HG02623 (cell line): ENCODE results near the gene KLHL29.

ENCODE experiments used
- ATAC-seq: cut with Tn5 transposase; IDR thresholded peaks from one replicate; pipeline ENCODE4 v1.9.1; 2021; ENCODE audit warnings: moderate library complexity; ENCODE audit not compliant: unreplicated experiment

Gene KLHL29

DNA sequence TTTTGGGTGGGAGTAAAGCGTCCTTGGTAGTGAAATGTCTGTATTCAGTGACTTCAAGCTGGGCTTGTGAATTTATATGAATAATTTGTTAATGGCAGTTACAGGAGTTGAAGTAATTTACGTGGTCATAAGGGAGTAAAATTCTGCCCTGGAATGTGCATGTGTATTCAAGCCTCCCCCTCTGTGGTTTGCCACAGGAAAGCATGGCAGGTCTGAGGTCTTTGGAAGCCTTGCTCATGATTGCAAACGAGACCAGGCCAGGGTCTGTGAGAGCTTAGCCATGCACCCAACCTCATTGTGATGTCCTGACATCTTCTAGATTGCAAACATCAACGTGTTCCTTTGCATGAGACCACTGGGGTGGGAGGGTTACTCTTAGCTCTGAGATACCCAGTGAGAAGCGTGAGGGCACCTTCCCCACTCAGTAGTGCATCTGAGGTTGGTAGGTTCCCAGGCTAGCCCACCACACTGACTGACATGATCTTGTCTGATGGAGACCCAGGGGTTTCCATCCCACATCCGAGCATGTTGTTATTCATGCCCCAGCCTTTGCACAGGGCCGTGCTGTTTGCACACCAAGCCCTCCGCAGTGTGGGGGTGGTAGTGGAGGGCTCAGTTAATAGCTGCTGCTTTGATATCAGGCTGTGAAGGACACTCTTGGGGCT is 216.5 kb downstream of the KLHL29 start:
- no peak for ATAC-seq

GRCh38 chr2:23602116-23602515 is 217.1 kb downstream of the KLHL29 start:
- no peak for ATAC-seq

- ATAC-seq = no peak
Observed at GRCh38 chr2:23603156-23603555, 218.2 kb downstream of the KLHL29 start.

- ATAC-seq = no peak
Observed at GRCh38 chr2:23603581-23603980, 218.6 kb downstream of the KLHL29 start.

- ATAC-seq = no peak
Observed at GRCh38 chr2:23604731-23605130, 219.8 kb downstream of the KLHL29 start.

DNA sequence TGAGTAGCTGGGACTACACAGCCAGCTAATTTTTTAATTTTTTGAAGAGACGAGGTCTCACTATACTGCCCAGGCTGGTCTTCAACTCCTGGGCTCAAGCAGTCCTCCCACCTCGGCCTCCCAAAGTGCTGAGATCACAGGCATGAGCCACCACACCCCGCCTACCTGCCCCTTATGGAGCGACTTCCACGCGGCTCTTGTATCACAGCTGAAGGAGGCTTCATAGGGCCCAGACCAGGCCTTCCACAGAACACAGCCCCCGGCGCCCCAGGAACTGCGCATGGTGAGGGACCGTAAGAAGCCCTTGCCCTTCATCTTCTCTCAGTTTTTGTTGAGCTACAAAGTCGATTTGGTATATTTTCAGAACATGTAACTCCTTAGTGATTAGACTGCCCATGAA is 220.3 kb downstream of the KLHL29 start:
- ATAC-seq = no peak

- ATAC-seq = no peak
Observed at GRCh38 chr2:23606196-23606595, 221.2 kb downstream of the KLHL29 start.

DNA sequence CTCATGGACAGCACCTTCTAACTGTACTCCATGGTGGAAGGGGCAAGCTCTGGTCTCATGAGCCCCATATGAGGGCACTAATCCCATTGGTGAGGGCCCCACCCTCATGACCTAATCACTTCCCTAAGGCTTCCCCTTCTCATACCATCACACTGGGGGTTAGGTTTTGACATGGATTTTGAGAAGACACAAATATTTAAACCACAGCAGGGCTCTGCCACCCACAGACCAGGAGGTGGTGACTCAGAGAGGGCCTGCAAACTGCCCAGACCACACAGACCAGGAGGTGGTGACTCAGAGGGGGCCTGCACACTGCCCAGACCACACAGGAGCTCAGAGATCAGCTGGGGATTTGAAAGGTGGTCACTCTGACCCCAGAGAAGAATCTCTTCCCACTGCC is 222.0 kb downstream of the KLHL29 start:
- ATAC-seq = no peak

- no peak for ATAC-seq
Observed at GRCh38 chr2:23607925-23608324, 222.9 kb downstream of the KLHL29 start.

DNA sequence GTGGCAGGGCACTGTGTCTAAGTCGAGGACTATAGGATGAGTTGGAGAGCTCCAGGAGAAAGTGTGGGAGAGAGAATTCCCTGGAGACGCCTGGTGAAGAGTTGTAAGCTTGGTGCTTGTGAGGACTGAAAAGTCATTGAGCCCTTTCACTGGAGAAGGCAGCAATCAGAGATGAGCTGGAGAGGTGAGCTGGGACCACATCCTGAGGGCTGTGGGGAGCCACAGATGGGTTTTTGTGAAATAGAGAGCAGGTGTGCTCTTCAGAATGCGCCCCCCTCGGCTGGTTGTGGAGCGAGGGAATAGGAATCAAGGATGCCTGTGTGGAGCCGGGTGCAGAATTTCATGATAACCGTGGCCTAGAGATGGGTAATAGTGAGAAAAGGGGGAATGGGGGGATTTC is 224.3 kb downstream of the KLHL29 start:
- no peak for ATAC-seq

- no peak for ATAC-seq
Observed at GRCh38 chr2:23611839-23612238, 226.9 kb downstream of the KLHL29 start.

DNA sequence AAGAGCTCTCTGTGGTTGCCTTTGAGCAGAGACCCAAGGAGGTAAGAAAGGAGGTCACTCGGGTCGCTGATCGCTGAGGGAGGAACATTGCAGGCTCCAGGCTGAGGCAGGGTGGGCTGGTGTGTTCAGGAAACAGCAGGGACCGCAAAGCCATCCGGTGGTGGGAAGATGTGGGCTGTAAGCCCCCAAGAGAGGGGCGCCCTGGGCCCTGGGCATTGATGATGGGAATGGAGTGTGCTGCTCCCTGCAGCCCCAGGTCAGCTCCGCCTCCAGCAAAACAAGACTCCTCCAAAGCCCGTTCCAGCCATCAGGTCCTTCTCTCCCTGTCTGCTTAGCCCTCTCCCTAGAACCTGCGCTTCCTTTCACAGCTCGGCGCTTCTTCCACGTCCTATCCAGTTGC is 229.7 kb downstream of the KLHL29 start:
- no peak for ATAC-seq

DNA sequence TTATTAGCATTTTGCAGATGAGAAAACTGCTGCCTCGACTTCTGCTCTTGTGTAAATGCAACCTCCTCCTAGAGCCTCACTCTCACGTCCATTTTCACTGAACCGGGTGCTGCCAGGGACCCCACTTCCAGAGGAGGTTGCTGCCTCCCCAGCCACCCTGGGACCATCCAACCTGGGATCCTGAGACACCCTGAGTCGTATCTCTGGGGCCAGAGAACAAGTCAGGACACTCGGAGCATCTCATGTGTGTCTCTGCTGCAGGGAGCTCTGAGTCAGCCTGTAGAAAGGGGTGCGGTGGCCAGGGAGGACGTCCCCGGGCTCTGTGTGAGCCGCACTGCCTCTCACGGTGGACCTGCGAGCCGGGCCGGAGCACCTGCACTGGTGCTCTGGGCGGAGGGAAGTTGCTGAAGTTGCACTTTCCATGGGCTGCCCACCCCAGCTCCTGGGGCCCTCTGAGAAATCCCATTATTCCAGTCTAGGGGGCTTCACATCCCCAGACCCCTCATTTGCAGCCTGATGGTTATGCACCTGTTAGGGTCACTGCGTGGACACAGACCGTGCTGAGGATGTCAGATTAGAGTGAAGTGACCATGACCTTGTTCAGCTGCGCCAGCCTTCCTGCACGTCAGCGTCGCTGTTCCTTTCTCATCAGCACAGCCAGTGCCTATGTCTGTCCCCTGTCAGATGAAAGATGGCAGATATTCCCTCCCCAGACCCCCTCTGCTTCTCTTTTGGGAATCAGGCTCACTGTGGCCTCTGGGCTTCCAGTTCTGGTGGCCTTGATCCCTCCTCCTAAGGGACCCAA is 230.4 kb downstream of the KLHL29 start:
- no peak for ATAC-seq

DNA sequence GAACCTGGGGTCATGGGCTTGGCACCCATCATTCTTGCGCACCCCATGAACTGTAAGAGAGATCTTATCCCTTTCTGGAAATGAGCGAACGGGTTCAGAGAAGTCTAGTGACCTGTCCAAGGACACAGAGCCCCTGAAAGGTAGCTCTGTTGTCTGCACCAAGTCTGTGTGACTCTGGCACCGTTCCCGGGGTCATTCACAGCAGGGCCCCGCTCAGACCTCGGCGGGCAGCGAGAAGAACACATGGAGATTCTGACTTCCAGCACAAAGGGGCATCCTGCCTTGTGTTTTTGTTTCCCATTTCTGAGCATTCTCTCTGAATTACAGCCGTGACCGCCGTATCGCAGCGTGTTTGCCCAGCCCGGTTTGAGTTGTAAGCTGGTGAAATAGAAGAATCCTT is 231.7 kb downstream of the KLHL29 start:
- ATAC-seq = no peak

DNA sequence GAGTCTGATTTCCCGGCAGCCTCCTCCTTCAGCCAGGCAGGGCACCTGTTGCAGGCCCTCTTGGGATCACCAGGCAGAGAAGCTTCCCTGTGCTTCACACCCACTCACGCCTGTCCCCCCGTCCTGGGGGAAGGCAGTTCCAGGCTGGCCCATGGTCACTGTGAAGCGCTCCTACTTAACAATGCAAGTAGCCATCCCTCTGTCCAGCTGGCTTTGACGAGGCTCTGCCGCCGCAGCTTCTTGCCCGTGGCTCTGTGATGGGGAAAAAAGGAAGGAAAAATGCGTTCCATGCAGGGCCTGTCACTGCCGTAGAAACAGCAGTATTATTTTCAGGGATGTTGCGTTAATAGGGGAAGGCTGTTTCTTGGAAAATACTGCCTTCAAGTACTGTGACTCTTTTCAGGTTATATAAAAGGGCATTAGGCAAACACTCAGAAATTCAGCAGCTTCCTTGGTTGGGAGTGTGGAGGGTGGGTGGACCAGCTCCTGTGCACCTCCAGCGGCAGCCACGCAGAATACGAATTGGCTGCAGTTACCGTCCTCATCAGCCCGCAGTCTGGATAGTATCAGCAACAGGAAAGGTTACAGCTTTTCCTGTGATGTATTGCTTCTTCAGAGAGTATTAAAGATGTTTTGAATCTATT is 232.3 kb downstream of the KLHL29 start:
- no peak for ATAC-seq

- ATAC-seq = no peak
Observed at GRCh38 chr2:23617811-23618215, 232.8 kb downstream of the KLHL29 start.

DNA sequence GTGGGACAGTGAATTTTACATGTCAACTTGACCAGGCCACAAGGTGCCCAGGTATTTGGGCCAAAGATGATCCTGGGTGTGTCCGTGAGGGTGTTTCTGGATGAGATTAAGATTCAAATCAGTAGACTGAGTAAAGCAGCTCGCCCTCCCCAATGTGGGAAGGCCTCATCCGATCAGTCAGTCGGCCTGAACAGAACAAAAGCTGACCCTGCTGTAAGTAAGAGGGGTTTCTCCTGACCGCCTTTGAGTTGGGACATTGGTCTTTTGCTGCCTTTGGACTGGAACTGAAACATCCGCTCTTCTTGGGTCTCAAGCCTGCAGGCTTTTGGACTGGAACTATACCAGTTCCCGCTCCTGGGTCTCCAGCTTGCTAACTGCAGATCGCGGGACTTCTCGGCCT is 233.3 kb downstream of the KLHL29 start:
- no peak for ATAC-seq

GRCh38 chr2:23618794-23619530 is 234.0 kb downstream of the KLHL29 start:
- no peak for ATAC-seq

DNA sequence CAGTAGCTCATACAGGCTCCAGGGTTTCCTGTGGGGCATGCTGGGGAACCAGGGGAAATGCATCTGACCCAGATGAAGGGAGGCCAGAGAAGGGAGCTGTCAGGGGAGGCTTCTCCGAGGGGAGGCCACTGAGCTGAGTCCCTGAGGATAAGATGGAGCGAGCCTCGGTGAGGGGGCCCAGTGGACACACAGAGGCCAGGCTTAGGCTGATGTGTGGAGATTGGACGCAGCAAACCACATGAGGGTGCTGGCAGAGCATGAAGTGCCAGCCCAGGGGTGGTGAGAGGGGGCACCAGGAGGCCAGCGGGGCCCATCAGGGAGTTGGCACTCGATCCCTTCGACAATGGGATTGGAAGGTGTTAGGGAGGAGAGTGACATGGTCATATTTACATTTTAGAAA is 235.0 kb downstream of the KLHL29 start:
- ATAC-seq = no peak

- no peak for ATAC-seq
Observed at GRCh38 chr2:23620841-23621341, 235.9 kb downstream of the KLHL29 start.

GRCh38 chr2:23621616-23622015 is 236.6 kb downstream of the KLHL29 start:
- ATAC-seq = no peak
